Astrocyte (in vitro differentiated cells and primary cell): ENCODE measurements around the gene MLKL. TPM values are rescaled to one million over a fixed set of nuclear protein-coding genes. Genes with fewer than 3 reads are reported as not detected.

ENCODE experiments used
- DNase-seq: peaks from one replicate; pipeline ENCODE4 v3.0.0-alpha.2; 2010; ENCODE audit warnings: low read depth
- FAIRE-seq: peaks from 2 replicates; lab custom pipeline; 2011; peaks lifted over from hg19 to GRCh38; lab: Jason Lieb, UNC
- H2AFZ ChIP-seq: 2 replicates; pipeline ENCODE4 v1.6.0; 2012; ENCODE audit warnings: low read depth, low read length, inconsistent platforms
- H3K27ac ChIP-seq: 2 replicates; pipeline ENCODE4 v1.5.1; 2011; ENCODE audit warnings: low read depth, low read length, inconsistent platforms
- H3K27me3 ChIP-seq: 2 replicates; pipeline ENCODE4 v1.6.0; 2011; ENCODE audit warnings: low read length, inconsistent platforms; ENCODE audit not compliant: insufficient read depth
- H3K36me3 ChIP-seq: 2 replicates; pipeline ENCODE4 v1.5.1; 2011; ENCODE audit warnings: low read length, inconsistent platforms; ENCODE audit not compliant: insufficient read depth
- H3K4me1 ChIP-seq: 2 replicates; pipeline ENCODE4 v1.5.1; 2011; ENCODE audit warnings: low read length, inconsistent platforms; ENCODE audit not compliant: insufficient read depth
- H3K4me2 ChIP-seq: 2 replicates; pipeline ENCODE4 v1.6.0; 2012; ENCODE audit warnings: low read length, inconsistent platforms
- H3K4me3 ChIP-seq: 2 replicates; pipeline ENCODE4 v1.5.1; 2011; ENCODE audit warnings: low read depth, mild to moderate bottlenecking, low read length, inconsistent platforms; ENCODE audit not compliant: insufficient read depth
- H3K79me2 ChIP-seq: 2 replicates; pipeline ENCODE4 v1.6.0; 2012; ENCODE audit warnings: mild to moderate bottlenecking, low read length, inconsistent platforms; ENCODE audit not compliant: insufficient read depth
- H3K9ac ChIP-seq: 2 replicates; pipeline ENCODE4 v1.6.0; 2012; ENCODE audit warnings: mild to moderate bottlenecking, low read length, inconsistent platforms
- H3K9me3 ChIP-seq: 2 replicates; pipeline ENCODE4 v1.5.1; 2012; ENCODE audit warnings: low read depth, mild to moderate bottlenecking, low read length, inconsistent platforms; ENCODE audit not compliant: insufficient read depth
- H4K20me1 ChIP-seq: 2 replicates; pipeline ENCODE4 v1.6.0; 2012; ENCODE audit warnings: low read length, inconsistent platforms; ENCODE audit not compliant: insufficient read depth
- H3K27ac Mint-ChIP-seq: one replicate; pipeline ENCODE4 v1.8.0; 2021; ENCODE audit warnings: mild to moderate bottlenecking, mixed read lengths; ENCODE audit not compliant: unreplicated experiment
- H3K27me3 Mint-ChIP-seq: one replicate; pipeline ENCODE4 v1.8.0; 2021; ENCODE audit warnings: low read depth, mixed read lengths; ENCODE audit not compliant: unreplicated experiment
- H3K36me3 Mint-ChIP-seq: one replicate; pipeline ENCODE4 v1.8.0; 2021; ENCODE audit warnings: low read depth, mixed read lengths; ENCODE audit not compliant: unreplicated experiment
- H3K4me1 Mint-ChIP-seq: one replicate; pipeline ENCODE4 v1.8.0; 2021; ENCODE audit warnings: low read depth, mixed read lengths; ENCODE audit not compliant: unreplicated experiment
- H3K4me3 Mint-ChIP-seq: one replicate; pipeline ENCODE4 v1.8.0; 2021; ENCODE audit warnings: mild to moderate bottlenecking, moderate library complexity, mixed read lengths; ENCODE audit not compliant: unreplicated experiment
- H3K9me3 Mint-ChIP-seq: one replicate; pipeline ENCODE4 v1.8.0; 2021; ENCODE audit warnings: mild to moderate bottlenecking, mixed read lengths; ENCODE audit not compliant: unreplicated experiment
- EZH2 ChIP-seq: IDR thresholded peaks from 2 replicates; pipeline ENCODE4 v1.6.1; 2012; ENCODE audit warnings: mild to moderate bottlenecking, low read length, inconsistent platforms; ENCODE audit not compliant: insufficient read depth
- total RNA-seq: library from RNA; stranded (reverse); gene quantifications from 2 replicates; pipeline ENCODE4 v1.2.1, GENCODE V29; 2021
- TF ChIP-seq, protein P1 (sequence below): IDR thresholded peaks from 2 replicates; pipeline ENCODE4 v1.5.1; 2011; ENCODE audit warnings: low read depth, mild to moderate bottlenecking, inconsistent platforms, low read length, moderate library complexity; ENCODE audit not compliant: insufficient read depth

The MLKL gene
- total RNA-seq, 1 donor from 2014 or later, result 6.2 TPM

- H3K9ac ChIP-seq, result no peak overlapping the region
- H3K79me2 ChIP-seq, result no peaks in the 10 kb centered on the region
- Mint-ChIP-seq H3K36me3 (no peaks in the 10 kb centered on the region), H3K27me3 (peaks cover 11% of the 10 kb centered on the region), H3K4me1 (peaks cover 25% of the 10 kb centered on the region), H3K27ac (no peak overlapping the region), H3K9me3 (no peaks in the 10 kb centered on the region), H3K4me3 (no peak overlapping the region)
- H3K27me3 ChIP-seq, result no peaks in the 10 kb centered on the region
- H3K4me3 ChIP-seq, result no peak overlapping the region
- TF ChIP-seq, protein P1, sequence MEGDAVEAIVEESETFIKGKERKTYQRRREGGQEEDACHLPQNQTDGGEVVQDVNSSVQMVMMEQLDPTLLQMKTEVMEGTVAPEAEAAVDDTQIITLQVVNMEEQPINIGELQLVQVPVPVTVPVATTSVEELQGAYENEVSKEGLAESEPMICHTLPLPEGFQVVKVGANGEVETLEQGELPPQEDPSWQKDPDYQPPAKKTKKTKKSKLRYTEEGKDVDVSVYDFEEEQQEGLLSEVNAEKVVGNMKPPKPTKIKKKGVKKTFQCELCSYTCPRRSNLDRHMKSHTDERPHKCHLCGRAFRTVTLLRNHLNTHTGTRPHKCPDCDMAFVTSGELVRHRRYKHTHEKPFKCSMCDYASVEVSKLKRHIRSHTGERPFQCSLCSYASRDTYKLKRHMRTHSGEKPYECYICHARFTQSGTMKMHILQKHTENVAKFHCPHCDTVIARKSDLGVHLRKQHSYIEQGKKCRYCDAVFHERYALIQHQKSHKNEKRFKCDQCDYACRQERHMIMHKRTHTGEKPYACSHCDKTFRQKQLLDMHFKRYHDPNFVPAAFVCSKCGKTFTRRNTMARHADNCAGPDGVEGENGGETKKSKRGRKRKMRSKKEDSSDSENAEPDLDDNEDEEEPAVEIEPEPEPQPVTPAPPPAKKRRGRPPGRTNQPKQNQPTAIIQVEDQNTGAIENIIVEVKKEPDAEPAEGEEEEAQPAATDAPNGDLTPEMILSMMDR, result no peak
- TF ChIP-seq EZH2, result no peak
- DNase-seq (no peak), FAIRE-seq (no peak)
- H2AFZ ChIP-seq, result no peak overlapping the region
- H3K36me3 ChIP-seq, result no peaks in the 10 kb centered on the region
- H4K20me1 ChIP-seq, result no peaks in the 10 kb centered on the region
- no peak overlapping the region for H3K27ac ChIP-seq
- H3K4me2 ChIP-seq, result no peak overlapping the region
- peaks cover 6% of the 10 kb centered on the region for H3K4me1 ChIP-seq
- H3K9me3 ChIP-seq, result no peaks in the 10 kb centered on the region
Measured at GRCh38 chr16:74732707-74733350, 32.2 kb upstream of the MLKL start.

DNA sequence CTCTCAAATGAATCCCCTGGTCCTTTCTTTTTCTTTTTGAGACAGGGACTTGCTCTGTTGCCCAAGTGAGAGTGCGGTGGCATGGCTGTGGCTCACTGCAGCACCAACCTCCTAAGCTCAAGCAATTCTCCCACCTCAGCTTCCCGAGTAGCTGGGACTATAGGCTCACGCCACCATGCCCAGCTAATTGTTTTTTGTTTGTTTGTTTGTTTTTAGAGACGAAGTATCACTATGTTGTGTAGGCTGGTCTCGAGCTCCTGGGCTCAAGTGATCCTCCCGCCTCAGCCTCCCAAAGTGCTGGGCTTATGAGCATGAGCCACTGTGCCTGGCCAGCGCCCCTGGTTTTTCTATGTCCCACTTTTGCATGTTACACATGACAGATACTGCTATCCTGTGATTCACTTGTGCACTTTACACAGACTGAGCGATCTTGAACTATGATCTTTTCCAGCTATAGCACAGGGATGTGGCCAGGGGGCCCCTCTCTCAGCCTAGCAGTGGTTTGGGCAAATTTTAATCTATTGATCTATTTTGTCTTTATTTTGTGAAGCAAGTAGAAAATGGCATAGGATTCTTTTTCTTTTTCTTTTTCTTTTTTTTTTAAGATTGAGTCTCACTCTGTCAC, 31.3 kb upstream of the MLKL start:
- Histone ChIP-seq H3K9me3 (peaks cover 1% of the 10 kb centered on the region), H3K36me3 (no peaks in the 10 kb centered on the region), H3K9ac (no peak overlapping the region), H4K20me1 (no peaks in the 10 kb centered on the region), H3K27me3 (no peaks in the 10 kb centered on the region), H2AFZ (no peak overlapping the region), H3K4me2 (no peak overlapping the region), H3K4me3 (no peak overlapping the region), H3K27ac (no peak overlapping the region), H3K79me2 (no peaks in the 10 kb centered on the region), H3K4me1 (no peaks in the 10 kb centered on the region)
- no peak for FAIRE-seq
- Mint-ChIP-seq H3K4me1 (peaks cover 20% of the 10 kb centered on the region), H3K27me3 (peaks cover 11% of the 10 kb centered on the region), H3K36me3 (no peaks in the 10 kb centered on the region), H3K4me3 (no peak overlapping the region), H3K9me3 (no peaks in the 10 kb centered on the region), H3K27ac (no peak overlapping the region)
- DNase-seq, result no peak
- no peak for TF ChIP-seq EZH2
- TF ChIP-seq, protein P1, result no peak
